H4 (cell line): ENCODE data around the gene LAIR2. TPM values are rescaled to one million over a fixed set of nuclear protein-coding genes. Genes with fewer than 3 reads are reported as not detected.
"Not testable (repeated sequence)": the region's sequence is repeated elsewhere in the genome, so short reads cannot be mapped to it uniquely, and the experiment has no call there.

Experiments
- DNase-seq: peaks from one replicate; pipeline ENCODE4 v3.0.0-alpha.2; 2015; ENCODE audit warnings: low spot score
- total RNA-seq: library from RNA; depleted of rRNA; stranded (reverse); fragments of >200 nt; shearing (Covaris generic); gene quantifications from 2 replicates; pipeline ENCODE4 v1.2.3, GENCODE V29; 2014

The LAIR2 gene
- total RNA-seq, 1 experiment from 2014 or later: not detected

DNA sequence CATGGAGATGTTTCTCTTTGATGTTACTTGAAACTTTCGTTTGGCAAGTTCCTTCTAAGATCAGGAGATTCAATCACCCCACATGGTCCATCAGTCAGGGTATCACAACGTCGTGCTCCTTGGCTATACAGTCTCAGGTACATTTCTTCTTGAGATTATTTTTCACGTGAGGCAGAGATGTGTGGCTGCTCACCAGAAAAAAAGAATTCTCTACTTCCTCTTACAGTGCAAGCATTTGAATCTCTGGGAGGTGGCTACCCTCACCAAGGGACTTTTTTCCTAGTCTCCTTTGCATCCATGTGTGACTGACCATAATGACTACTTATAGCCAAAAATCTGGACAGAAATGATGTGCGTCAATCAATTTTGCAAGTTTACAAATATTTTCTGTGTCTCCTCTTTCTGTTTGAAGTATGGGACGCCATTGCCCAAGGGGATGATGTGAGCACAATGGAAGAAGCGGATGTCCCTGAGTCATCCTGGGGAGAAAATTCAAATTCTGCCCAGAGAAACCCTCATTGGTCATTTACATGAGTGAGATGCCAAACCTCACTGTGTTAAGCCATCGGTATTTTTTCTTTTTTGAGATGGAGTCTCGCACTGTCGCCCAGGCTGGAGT is 8.6 kb upstream of the LAIR2 start:
- DNase-seq: no peak

DNA sequence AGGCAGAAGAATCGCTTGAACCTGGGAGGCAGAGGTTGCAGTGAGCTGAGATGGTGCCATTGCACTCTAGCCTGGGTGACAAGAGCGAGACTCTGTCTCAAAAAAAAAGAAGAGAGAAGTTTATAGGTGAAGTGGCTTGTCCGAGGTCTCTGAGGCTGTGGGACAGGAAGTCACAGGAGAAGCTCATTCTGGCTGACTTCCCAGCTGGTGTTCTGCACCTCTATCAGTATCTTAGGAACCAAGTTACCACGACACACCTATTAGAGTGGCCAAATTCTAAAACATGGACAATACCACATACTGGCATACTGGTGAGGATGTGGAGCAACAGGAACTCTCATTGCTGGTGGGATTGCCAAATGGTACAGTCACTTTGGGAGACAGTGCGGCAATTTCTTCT is 7.3 kb upstream of the LAIR2 start:
- DNase-seq: not testable (repeated sequence)

DNA sequence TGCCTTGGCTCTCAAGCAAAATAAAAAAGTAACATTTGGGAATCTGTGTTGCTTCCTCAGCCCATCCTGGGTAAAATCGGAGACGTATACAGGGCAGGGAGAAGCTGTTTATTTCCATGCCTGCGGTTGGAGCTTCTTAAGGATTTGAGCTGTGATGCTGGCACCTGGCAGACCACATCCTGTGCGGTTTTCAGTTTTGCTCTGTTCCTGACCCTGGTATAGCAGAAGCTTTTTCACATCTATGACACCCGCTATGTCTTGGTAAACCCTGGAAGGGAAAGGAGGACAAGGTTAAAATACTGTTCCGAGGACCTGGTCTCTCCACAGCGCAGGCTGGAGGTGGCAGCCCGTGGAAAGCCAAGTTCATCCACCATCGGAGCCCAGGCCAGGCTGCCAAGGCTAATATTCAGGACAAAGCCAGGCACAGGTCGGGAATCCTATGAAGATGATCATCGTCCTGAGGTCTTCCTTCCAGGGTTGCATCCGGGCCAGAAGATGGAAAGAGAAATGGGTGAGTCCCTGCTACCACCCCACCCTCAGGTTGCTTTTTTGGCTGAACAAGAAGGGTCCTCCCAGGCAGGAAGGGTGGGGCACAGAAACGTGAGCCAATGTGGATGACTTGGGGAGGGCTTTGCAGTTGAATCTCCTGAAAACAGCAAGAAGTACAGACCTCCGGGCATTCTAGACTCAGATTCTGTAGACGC is 4.7 kb upstream of the LAIR2 start:
- peak; percentile 79 for DNase-seq

DNA sequence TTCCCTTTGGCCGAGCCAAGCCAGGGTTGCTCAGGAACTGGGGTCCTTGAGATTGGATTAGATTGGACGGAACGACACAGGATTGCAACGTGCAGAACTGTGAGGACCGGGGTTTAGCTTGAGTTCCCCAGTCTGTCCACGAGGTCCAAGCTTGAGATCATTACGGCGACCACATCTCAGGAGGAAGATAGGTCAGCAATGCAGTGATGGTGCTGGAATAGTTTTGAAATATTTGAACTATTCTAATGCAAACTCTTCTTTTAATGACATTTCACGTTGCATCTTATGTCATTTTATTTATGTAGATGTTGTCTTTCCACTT is 4.2 kb upstream of the LAIR2 start:
- DNase-seq: not testable (repeated sequence)

DNA sequence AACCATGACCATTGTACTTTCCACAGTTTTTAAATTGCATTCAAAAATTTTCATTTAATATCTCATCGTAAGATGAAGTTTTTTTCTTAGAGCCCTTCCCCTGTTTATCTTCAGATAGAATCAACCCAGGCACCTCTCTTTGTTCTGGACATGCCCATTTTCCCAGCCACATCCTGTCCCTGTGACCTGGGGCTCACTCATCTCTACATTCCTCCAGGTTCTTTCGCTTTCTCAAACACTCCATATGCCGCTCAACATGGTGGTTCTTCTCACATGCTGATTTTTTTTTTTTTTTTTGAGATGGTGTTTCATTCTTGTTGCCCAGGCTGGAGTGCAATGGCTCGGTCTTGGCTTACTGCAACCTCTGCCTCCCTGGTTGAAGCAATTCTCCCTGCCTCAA is 2.9 kb downstream of the LAIR2 start:
- not testable (repeated sequence) for DNase-seq

DNA sequence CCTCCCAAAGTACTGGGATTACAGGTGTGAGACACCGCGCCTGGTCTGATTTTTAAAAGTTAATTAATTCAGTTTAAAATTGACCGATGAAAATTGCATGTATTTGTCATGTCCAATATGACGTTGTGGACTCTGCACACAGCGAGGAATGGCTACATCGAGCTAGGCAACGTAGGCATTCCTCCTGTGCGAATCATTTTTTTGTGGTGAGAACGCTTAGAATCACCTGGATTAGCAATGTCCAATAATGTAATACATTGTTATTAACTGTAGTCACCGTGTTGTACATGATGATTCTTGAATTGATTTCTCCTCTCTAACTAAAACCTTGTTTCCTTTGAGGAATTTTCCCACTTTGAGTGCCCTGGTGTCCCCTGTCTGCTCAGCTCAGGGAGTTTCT is 3.4 kb downstream of the LAIR2 start:
- no peak for DNase-seq

DNA sequence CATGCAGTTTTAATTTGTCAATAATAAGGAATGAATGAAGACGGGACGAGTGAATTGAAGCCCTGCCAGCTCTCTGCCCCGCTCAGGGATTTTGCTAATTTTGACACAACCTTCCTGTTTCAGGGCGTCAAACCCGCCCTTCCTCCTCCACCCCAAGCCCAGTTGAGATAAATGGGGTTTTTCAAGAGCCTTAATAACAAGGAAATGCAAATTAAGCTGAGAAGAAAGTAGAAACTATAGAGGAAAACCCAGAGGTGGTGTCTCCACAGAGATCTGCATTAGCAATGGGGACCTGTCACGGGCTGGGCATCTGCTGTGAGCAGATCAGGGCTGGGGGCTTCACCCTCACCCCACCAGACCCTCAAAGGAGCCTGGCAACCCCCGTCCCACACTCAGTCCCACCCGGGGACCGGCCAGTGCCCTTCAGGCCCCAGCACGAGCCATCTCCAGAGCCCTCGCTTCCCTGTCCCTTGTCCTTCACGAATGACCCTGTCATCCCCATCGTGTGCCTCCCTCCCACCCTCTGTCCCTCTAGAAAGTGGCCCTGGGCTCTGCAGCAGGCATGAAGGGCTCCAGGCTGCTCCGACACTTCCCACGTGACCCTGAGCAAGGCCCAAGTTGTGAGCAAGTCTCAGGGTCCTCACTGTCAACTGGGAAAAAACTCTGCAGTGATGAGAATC is 4.5 kb downstream of the LAIR2 start:
- DNase-seq: not testable (repeated sequence)

DNA sequence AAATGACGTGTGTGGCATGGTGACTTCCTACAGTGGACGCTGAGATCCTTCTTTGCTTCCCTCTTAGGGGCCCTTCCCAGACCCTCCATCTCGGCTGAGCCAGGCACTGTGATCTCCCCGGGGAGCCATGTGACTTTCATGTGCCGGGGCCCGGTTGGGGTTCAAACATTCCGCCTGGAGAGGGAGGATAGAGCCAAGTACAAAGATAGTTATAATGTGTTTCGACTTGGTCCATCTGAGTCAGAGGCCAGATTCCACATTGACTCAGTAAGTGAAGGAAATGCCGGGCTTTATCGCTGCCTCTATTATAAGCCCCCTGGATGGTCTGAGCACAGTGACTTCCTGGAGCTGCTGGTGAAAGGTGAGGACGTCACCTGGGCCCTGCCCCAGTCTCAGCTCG is 5.2 kb downstream of the LAIR2 start:
- no peak for DNase-seq

DNA sequence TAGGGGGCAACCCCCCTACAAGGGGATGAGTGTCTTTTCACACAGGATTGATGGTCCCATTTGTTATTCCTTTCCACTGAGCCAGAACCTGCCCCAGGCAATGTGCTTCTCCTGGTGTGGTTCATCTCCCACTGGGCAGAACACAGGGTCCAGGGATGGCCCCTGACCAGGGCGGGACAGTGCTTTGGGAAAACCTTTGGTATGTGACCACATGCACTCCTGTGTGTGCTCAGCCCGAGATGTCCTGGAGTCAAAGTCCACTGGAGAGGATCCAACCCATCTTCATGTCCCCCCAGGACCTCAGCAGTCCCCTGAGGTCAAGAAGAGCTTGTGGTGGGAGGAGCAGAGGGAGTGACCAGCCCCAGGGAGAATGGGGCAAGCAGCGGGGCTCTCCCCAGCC is 5.9 kb downstream of the LAIR2 start:
- DNase-seq: not testable (repeated sequence)

DNA sequence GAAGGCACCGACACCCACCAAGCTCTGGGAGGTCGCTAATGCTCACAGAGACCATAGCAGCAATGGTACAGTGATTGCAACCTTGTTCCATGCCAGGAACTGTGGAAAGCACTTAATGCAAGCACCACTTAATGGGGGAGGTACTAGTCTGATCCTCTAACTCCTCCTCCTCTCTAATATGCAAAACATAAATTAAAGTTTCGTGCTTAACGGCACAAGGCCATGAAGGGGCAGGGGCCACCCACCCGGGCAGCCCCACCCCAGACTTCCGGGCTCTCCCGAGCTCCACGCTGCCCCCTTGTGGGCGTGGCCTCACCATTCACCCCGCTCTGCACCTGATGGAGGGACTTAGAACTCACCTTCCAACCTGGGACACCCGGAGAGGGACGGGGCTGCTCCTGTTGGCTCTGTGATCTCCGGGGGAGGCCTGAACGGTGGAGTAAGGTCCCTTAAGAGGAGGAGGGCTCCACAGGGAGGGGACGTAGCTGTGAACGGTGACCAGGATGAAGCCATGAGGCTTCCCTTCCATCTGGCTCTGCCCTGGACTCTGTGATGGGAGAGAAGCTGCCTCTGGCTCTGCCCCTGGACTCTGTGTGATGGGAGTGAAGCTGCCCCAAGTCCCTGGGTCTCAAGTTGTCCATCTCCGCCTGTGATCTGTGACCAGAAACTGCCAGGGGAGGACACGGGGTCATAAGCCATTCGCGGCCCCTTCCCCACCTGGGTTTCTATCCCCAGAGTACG is 6.7 kb downstream of the LAIR2 start:
- not testable (repeated sequence) for DNase-seq

DNA sequence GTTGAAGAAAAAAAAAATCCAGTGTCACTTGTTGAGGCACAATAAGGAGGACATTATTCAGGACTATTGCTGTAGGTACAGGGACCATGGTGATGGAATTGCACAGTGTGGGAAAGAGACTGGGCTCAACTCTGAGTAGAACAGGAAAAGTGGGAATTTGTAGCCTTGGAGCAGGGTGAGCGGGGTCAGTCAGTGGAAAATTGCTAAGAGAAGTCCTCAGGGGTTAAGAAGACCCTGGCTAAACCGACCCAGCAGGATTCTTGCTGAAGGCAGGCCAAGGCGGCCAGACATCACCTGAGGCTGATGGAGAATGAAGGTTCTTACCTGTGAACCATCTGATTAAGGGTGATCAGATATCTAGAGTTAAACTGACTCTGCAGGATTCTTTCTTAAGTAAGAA is 12.5 kb downstream of the LAIR2 start:
- DNase-seq: no peak

DNA sequence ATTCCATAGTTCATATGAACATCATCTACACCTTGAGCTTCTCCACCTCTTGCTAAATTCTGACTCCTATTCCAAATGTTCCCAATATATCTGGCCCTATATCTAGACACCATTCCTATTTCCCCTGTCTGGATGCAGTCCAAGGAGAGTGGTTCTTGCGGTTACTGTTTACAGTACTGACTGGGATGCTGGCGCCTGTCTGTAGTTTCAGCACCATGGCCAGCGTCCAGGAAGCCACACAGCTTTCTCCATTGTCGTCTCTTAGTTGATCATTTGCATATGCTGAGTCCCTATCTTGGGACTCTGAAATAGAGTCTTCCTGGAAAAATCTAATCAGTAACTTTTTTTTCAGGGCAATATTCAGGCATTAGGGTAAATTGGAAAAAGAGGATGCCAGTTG is 14.9 kb downstream of the LAIR2 start:
- DNase-seq: peak; percentile 90

DNA sequence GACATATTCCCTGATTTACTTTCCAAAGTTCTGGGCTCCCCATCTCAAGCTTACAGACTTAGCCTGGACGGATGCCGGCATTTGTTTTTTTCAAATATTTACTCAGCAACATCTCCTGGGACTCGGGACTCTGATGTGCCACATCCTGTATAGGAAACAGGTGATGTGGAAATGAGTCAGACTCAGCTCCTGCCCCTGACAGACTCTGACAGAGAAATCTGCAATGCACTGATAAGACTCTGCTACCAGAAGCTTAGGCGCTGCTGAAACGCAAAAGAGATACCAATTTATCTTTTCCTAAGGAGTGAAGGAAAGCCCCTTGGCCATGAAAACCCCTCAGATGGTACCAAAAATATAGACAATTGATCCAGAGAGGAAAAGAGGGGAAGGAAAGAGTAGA is 16.2 kb downstream of the LAIR2 start:
- DNase-seq: peak; percentile 67

DNA sequence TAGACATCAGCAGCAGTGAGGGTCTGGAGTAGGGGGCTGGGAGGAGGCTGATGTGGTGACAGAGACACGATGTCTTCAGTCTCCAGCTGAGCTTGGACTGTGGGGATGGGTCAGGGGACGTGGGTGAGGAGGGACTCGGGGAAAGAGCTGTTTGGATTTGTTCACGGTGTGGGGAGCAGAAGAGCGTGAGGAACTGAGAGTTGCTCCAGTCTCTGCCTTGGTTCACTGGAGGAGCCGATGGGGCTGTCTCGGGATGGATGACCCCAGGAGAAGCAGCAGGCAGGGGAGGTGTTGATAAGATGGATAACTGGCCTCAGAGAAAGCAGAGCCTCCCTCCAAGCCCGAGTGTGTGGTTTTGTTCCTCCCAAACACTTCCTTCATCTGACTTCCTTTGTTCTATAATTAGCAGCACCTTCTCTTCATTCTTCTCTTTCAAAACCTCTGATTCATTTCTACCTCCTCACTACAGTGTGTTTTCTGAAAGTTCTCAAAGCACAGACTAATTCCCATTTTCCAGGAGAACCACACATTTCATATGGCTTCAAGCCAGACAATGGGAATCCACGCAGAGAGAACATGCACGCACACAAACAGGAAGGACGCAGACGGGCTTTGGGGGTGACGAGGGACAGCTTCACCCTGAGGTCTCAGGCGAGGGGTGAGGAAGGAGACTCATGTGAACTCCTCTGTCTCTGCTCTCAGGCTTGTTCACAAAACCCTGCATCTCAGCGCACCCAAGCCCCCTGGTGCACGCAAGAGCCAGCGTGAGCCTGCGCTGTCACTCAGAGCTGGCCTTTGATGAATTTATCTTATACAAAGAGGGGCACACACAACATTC is 18.6 kb downstream of the LAIR2 start:
- DNase-seq: no peak

DNA sequence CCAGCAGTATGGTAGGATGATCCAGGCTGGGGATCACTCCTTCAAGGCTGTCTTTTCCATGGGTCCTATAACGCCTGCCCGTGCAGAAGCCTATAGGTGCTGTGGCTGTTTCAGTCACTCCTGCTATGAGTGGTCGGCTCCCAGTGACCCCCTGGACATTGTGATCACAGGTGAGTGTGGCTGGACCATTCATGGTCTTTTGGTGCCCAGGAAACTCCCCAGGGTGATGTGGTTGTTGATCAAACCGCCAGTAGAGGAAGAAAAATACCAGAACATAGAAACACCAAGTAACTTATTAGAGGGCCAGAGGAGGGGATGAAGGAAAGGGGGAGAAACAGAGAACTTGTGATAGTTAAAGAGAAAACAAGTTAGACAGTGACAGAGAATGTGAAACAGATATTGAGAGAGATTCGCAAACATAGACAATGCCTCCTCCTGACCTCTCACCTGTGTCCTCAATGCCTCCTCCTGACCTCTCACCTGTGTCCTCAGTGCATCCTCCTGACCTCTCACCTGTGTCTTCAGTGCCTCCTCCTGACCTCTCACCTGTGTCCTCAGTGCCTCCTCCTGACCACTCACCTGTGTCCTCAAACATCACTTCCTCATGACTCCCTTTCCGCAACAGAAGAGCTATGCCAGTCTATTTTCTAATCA is 19.4 kb downstream of the LAIR2 start:
- no peak for DNase-seq

DNA sequence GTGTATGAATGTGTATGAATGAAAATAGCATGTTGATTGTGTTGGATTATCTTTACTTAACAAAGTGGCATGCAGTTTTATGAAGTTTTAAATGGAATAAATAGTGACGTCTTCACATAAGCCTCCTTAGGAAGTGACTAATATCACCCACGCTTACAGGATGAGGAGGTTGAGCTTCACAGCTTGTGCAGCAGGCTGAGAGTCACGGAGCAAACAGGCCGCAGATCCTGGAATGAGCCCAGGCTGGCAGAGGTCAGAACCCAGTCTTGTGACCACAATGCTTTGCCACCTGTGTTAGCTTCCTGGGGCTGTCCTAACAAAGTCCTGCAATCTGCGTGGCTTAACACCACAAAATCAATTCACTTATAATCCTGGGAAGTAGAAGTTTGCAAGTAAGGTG is 20.8 kb downstream of the LAIR2 start:
- peak; percentile 92 for DNase-seq

DNA sequence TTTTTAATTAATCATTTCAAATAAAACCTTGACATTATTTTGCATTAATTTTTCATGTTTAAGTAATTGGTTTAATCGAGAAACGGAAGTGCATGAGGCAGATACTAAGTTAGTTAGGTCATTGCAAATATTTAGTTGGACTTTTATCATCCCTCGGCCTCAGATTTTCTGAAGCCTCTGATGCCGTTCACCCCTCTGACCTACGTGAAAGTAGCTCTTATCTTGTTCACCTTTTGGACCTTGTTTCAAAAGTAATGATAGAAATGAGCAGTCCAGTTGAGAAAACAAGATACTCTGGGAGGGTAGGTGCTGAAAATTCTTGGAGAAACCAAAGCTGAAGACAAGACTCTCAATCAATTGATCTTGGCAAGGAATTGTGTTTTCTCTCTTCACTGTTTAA is 23.0 kb downstream of the LAIR2 start:
- DNase-seq: no peak

DNA sequence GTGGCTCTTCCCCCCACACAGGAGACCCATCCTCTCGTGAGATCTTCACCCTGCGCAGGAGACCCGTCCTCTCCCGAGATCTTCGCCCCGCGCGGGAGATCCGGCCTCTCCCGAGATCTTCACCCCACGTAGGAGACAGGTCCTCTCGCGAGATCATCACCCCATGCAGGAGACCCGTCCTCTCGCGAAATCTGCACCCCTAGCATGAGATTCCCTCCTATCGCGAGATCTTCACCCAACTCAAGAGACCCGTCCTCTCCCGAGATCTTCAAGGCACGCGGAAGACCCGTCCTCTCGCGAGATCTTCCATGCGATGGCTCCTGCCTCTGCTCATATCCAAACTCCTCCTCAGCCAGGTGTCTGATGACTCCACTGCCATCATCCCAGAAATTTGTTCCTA is 24.3 kb downstream of the LAIR2 start:
- DNase-seq: no peak

DNA sequence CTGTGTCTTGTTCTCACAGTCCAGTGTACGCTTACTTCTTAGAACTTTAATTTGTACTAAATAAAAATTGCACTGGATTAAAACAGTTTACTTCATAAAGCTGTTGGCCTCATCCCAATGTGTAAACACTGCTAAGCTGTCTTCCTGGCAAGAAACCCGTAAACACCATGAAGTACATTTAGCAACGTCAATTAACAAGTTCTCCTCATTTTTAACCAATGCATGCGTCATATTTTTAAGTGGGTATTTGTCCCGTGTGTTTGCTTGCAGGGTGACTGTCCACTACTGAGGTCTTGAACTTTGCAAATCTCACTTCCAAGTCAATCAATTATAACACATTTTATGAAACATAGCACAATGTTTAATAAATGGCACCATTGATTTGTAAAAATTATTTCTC is 28.2 kb downstream of the LAIR2 start:
- no peak for DNase-seq

DNA sequence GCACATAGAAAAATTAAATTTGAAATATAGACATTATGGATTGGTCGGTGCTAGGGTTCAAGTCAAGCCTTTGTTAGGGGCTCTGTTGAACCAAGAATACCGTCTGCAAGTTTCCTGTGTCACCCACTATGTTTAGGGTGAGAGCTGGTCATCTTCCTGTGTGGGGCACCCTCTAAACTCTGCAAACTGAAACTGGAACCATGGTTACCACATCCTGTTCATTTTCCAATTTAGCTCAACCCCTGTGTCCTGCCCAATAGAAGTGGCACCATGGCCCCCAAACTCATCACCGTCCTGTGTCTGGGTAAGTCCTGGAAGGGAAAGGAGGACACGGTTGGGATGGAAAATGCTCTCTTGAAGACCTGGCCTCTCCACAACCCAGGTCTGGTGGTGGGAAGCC is 29.9 kb downstream of the LAIR2 start:
- DNase-seq: no peak

DNA sequence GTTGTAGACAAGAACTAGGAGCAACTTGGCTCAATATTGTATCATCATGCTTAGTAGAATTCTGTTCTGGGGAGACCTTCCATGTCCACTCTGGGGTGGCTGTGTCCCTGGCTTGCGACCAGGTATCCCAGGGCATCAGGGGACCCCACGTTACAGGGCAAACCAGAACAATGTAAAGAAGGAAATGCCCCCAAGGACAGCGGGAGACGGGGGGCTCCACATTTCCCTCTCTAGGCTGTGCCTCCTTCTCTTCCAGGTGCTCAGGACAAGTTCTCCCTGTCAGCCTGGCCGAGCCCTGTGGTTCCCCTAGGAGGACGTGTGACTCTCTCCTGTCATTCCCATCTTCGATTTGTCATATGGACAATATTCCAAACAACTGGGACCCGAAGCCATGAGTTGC is 30.8 kb downstream of the LAIR2 start:
- no peak for DNase-seq
